GM18499 (cell line): ENCODE results near the gene HPS6.

Source experiments
- ATAC-seq: cut with Tn5 transposase; IDR thresholded peaks from one replicate; pipeline ENCODE4 v1.9.1; 2021; ENCODE audit warnings: moderate number of reproducible peaks; ENCODE audit not compliant: insufficient read depth, unreplicated experiment

The HPS6 gene

GRCh38 chr10:102067091-102067916, 2.2 kb downstream of the HPS6 start:
- ATAC-seq = no peak

GRCh38 chr10:102068216-102068615, 3.1 kb downstream of the HPS6 start:
- no peak for ATAC-seq

GRCh38 chr10:102069071-102069470, 3.9 kb downstream of the HPS6 start:
- no peak for ATAC-seq

- ATAC-seq = no peak
These were observed 7.8 kb downstream of the HPS6 start for GRCh38 chr10:102072673-102073527.

- ATAC-seq = no peak
These were observed 18.4 kb downstream of the HPS6 start for GRCh38 chr10:102083541-102083940.

- ATAC-seq = no peak
These were observed 20.2 kb downstream of the HPS6 start for GRCh38 chr10:102085336-102085735.

GRCh38 chr10:102086196-102086595, 21.0 kb downstream of the HPS6 start:
- ATAC-seq = no peak

GRCh38 chr10:102090772-102091171, 25.6 kb downstream of the HPS6 start:
- ATAC-seq = no peak

GRCh38 chr10:102096449-102096848, 31.3 kb downstream of the HPS6 start:
- ATAC-seq = no peak

GRCh38 chr10:102101152-102101551, 36.0 kb downstream of the HPS6 start:
- ATAC-seq = no peak

GRCh38 chr10:102102421-102102820, 37.3 kb downstream of the HPS6 start:
- no peak for ATAC-seq

- no peak for ATAC-seq
These were observed 41.8 kb downstream of the HPS6 start for GRCh38 chr10:102106998-102107397.

- ATAC-seq = no peak
These were observed 44.3 kb downstream of the HPS6 start for GRCh38 chr10:102109166-102110116.

GRCh38 chr10:102111276-102111675, 46.1 kb downstream of the HPS6 start:
- no peak for ATAC-seq

GRCh38 chr10:102112210-102112817, 47.2 kb downstream of the HPS6 start:
- no peak for ATAC-seq

GRCh38 chr10:102113261-102113955, 48.3 kb downstream of the HPS6 start:
- no peak for ATAC-seq

- no peak for ATAC-seq
These were observed 49.1 kb downstream of the HPS6 start for GRCh38 chr10:102113956-102114857.

GRCh38 chr10:102114861-102115618, 49.9 kb downstream of the HPS6 start:
- ATAC-seq = no peak
